Right ventricle myocardium superior (tissue), 1 donor: ENCODE results near the gene PRADC1. TPM values are rescaled to one million over a fixed set of nuclear protein-coding genes. Genes with fewer than 3 reads are reported as not detected.
"Not testable (repeated sequence)": the region's sequence is repeated elsewhere in the genome, so short reads cannot be mapped to it uniquely, and the experiment has no call there.

ENCODE experiments used
- ATAC-seq: fragments of 200-7000 bp; cut with Tn5 transposase; one replicate; pipeline ENCODE4 v1.9.1; 2020; ENCODE audit warnings: mild to moderate bottlenecking; ENCODE audit not compliant: poor library complexity
- DNase-seq: peaks from one replicate; pipeline ENCODE4 v3.0.0-alpha.2; 2020
- intact Hi-C: fragments of 100-400 bp; cut with DNase I; formaldehyde crosslinking; loops from one replicate; pipeline ENCODE4 v1.11.2; 2022
- long read RNA-seq: library from polyadenylated mRNA; unstranded; transcript quantifications from one replicate; pipeline ENCODE4 v2.0.0, GENCODE V29; 2021
- total RNA-seq: library from RNA; stranded (reverse); fragmentation: NEBNext Ultra II Directional; extraction: Animal tissue kit (Norgen Biotek cat#: 25700); gene quantifications from one replicate; pipeline ENCODE4 v1.2.1, GENCODE V29; 2021
- donor health status: DM: no; HTN: yes; CAD: no; lungs with severe emphysema.

Gene PRADC1
- total RNA-seq, result 91.6 TPM
- long read RNA-seq, transcript PRADC1-201 (5 exons, 1,083 nt), result major isoform, 152 of 168 reads
- long read RNA-seq, partial matches to known transcripts, result 9 of 168 reads
- long read RNA-seq, other reads (novel, unspliced or antisense), result 7 of 168 reads

DNA sequence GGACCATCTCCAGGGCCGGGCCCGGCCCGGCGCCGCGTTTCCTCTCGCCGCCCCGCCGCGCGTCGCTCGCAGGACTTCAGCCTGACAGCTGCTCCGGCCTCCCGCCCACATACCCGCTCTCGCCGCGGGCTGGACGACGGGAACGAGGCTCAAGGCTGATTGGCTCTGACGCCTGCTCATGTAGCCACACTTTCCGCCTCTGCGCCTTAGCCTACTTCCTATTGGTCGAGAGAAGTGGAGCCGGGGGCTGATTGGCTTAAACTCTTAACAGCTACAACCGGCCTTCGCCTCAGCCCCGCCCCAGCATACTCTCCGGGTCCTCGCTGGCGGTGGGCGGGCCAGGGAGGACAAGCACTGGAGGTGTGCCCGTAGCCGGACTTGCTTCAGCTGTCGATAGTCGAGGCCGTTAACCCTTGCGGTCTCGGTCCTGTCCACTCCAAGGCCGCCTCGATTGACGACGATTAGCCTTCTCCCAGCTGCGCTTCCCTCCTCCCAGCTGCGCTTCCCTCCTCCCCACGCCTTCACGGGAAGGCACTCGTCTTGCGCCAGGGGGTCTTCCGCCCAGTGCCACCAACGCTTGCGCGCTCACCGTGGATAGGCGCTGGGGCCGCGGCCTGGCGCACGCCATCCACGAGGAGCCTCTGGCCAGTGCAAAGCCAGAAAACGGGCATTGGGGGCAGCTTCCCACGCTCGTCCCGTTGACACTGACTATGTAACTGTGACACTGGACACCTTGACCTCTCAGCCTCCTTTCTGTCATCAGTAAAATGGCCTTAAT is at the start of gene PRADC1:
TSS of gene PRADC1 (minus strand) at position 86 of the 778 bp plus-strand sequence. CDS start at position 7, 79 bp downstream.
- ATAC-seq (peak; percentile 93), DNase-seq (peak; percentile 99)
- intact Hi-C loops, result no loop called here

DNA sequence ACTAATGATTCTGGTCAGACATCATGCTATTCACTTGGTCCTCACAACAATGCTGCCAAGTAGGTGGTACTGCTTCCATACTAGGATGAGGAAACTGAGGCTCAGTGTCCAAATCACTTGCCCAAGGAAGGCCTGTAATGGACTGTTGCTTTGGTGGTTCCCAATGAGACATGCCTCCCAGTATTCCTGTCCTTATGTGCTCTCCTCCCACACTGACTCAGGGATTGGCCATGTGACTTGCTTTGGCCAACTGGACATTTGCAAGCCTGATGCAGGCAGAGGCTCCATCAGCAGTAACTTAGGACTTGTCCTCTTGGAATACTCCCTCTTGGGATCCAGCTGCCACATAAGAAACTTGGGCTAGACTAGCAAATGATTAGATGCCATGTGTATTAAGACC is 48.2 kb upstream of the PRADC1 start:
- intact Hi-C loops, result no loop called here
- no peak for ATAC-seq
- no peak for DNase-seq

DNA sequence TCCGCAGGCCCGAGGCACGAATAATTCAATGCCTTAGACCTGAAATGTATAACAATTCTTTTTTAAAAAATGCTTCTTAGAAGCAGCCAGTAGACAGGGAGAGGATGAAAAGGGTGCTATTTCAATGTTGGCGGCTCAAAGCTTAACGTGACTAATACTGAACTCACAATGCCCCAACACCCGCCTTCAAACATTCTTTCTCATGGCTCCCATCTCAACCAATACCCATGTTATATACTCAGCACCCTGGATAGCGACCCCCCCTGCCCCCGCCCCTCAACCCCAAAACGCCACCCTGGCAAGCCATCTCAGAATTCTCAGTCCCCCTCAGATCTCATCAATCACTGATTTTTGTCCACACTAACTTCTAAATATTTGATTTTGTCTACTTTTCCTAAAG is 46.8 kb upstream of the PRADC1 start:
- ATAC-seq, result no peak
- DNase-seq, result no peak
- intact Hi-C loops, result no loop called here

DNA sequence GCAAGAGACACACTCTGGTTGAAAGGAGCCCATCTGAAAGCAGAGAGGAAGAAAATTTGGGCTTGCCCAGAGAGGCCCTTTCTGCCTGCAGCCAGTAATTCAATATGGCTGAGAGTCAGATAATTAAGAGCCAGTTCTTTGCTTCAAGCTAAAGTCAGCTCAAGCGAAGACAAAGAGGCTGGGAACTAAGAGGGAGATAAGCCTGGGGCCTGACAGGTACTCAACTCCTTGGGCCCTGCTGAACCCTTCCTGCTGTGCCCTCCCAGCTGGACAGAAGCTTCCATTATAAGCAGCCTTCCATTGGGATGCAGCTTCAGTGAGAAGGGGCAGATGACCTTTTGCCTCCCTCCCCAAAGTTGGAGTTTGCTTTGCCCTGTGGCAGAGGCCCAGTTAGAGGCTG is 39.2 kb upstream of the PRADC1 start:
- no peak for DNase-seq
- intact Hi-C loops, result no loop called here
- no peak for ATAC-seq

DNA sequence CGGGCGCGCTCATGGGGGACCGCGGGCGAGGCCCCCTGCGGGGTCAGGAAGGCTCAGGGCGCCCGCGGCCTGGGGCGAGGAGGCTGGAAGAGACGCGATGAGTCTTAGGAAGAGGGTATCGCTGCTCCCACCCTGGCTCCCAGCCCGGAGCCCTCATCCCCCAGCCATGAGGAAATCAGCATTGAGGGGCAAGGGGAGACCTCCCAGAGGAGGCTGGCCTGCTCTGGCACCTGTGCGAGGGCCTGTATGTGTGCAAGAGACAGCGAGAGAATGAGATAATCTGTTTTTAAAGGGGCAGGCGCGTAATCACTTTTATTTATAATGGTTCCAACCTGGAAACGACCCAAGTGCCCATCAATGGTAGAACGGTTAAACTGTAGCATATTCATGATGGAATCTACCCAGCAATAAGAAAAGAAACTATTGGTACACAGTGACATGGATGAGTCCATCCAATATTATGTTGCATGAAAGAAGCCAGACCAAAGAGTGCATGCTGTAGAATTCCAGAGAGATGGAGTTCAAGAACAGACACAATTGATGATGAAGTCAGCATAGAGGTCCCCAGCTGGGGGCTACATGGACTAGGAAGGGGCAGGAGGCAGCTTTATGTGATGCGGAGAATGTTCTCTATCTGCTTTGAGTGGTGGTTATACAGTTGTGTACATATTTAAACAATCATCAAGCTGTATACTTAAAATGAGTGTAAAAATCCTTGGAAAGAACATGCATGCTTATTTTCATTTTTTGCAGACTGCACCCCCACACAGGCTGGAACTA is 36.8 kb upstream of the PRADC1 start:
- intact Hi-C loops, result no loop called here
- ATAC-seq, result no peak
- no peak for DNase-seq

DNA sequence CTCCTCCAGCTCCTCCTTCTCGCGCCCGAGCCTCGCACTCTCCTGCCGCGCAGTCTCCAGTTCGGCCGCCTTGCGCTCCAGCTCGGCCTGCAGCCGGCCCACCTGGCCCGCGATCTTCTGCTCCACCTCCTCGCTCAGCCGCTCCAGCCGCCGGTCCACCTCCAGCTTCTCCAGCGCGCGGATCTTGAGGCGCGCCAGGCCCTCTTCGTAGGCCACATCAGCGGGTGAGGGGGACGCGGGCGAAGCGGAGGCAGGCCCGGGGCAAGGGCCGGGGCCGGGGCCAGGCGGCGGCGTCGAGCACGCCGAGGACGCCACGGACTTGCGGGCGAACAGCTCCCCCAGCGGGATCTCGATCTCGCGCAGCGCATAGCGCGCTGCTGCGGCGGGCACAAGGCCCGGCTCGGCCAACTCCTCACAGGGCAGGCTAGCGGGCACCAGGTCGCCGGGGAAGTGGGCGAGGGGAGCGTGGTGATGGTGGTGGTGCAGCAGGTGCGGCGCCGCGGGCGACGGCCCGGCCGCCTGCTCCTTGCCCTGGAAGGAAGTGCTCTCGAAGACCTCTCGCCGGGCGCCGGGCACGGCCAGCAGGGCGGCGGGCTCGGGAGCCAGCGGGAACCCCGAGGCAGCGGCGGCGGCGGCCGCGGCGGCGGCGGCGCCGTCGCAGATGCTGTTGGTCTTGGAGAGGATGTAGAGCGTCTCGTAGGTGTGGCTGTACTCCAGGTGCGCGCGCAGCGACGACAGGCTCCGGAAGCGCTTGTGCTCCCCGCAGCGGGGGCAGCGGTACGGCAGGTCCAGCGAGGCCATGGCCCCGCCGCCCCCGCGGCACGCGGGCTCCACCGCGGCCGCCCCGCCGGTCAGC is 36.0 kb upstream of the PRADC1 start:
- intact Hi-C loops, result no loop called here
- ATAC-seq, result no peak
- DNase-seq, result no peak

DNA sequence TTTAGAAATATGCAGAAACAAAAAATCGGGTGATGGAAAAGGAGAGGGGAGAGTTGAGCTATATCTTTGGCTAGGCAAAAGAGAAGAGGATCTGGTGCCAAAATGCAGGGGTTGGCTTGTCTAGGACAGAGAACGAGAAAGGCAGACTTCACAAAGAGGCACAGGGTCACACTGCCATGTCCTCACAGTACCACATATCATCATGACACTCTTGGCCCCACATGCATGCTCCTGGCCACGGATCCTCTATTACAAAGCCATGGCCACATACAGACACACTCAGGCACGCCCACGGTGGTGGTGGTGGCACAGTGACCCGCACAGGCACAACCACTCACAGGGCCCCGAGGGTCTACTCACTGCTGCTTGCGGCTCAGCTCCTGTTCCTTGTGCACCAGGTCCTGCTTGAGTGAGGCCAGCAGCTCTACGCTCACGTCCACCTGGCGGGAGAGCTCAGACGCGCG is 35.4 kb upstream of the PRADC1 start:
- no peak for DNase-seq
- intact Hi-C loops, result no loop called here
- ATAC-seq, result no peak

DNA sequence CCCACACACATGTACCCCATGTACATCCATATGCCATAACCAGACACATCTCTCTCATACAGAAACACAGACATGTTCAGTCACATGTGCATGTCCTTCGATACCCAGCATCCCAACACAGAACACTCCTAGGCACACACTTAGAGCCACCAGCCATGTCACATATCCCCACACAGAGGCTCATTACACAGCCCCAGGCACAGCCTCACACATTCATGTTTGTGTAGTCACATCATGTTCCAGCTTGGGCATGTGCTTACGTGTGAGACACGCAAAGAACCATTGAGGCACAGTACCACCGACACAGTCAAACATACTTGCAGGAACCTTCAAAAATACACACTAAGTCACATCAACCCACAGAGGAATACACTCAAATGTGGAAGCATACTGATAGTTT is 34.0 kb upstream of the PRADC1 start:
- intact Hi-C loops, result no loop called here
- no peak for DNase-seq
- ATAC-seq, result no peak

DNA sequence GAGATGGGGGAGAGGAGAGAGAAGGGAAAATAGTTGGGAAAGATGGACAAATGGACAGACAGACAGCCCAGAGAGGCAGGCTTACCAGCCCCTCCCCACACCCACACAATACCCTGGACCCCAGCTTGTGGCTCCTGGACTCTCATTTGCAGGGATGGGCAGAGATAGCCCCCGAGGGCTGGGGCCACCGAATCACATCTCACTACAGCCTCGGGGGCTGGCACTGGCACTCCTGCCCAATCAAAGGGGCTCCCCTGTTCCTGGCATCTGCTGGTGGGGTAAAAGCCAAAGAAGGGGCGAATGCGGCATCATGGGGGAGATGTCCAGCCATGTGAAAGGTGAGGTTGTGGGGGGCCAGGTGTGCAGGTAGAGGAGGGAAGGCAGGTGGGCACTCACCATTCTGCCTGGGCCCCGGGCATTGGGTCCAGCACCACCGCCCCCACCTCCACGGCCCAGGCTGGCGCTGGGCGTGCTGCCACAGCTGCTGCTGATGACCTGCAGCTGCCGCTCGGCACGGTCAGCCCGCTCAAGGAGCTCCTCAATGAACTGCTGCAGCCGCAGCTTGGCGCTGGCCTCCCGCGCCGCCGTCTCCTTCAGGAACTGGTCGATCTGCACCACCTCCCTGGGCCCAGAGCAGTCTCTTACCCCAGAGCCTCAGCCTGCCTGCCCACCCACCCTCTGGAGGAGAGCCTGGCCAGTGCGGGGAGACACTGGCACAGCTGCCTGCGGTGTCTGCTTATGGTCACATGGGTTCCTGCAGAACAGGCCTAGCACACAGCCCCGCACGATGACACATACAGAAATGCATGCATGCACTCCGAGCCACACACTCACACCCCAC is 33.2 kb upstream of the PRADC1 start:
- DNase-seq (no peak), ATAC-seq (no peak)
- intact Hi-C loops, result no loop called here

DNA sequence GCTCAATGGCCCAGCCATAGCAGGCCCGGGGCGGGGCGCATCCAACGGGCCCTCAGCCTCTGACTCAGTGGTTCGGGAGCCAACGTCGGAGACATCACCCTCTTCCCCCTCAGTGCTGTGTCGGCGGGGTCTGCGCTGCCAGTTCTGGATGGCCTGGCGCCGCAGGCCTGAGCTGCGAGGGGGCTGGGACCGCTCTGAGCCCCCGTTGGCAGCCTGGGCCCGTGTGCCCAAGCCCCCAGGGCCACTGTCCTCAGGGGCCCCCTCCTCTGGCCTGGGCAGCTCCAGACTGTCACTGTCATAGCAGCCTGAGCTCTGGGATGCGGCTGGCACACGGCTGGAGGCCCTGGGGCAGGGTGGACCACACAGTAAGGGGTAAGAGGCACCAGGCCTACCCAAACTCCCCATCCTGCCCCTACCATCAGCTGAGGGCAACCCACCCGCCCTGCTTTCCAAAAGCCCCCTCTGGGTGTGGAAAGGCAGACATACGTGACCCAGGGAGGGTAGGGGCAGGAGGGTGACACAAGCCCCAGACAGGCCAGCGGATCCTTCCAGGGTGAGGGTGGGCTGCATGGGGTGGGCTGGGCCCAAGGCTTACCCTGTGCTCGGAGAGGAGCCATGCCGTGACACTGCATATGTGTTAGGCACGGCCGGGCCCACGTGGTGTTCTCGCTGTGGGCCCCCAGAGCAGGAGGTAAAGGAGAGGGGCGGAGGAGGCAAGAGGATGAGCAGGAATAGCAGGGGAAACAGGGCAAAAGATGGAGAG is 32.4 kb upstream of the PRADC1 start:
- intact Hi-C loops, result no loop called here
- ATAC-seq, result no peak
- no peak for DNase-seq

DNA sequence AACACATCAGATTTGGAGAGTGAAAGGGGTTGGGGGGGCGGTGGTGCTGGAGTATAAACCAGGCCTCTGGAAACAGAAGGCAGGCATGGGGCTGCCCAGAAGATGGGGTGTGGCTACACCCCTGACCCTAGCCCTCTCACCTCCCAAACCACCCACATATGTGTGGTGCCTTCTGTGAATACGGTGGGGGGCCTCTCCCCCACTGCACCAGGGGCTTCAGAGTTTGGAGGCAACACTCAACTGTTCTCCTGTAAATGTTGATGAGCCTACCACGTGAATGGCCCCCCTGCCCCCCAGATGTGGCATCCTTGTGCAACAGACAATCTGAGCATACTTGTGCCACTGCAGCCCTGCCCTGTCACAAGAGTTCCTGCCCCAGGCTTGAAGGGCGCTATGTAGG is 31.7 kb upstream of the PRADC1 start:
- no peak for ATAC-seq

DNA sequence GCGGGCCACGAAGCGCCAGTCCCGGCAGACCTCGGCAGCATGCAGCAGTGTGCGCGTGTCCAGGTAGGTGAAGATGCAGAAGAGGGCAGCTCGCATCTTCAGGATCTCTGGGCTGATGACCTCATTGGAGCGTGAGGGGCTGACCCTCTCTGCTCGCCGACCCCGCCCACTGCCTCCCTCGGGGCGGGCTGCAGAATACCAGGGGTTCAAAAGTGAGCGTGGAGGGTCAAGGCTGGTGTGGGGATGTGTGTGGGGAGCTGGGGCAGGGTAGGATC is 31.2 kb upstream of the PRADC1 start:
- intact Hi-C loops, result no loop called here
- ATAC-seq (no peak), DNase-seq (no peak)

More for the DNA sequence above, 31.7 kb upstream of the PRADC1 start:
- intact Hi-C loops, result no loop called here
- DNase-seq, result no peak

DNA sequence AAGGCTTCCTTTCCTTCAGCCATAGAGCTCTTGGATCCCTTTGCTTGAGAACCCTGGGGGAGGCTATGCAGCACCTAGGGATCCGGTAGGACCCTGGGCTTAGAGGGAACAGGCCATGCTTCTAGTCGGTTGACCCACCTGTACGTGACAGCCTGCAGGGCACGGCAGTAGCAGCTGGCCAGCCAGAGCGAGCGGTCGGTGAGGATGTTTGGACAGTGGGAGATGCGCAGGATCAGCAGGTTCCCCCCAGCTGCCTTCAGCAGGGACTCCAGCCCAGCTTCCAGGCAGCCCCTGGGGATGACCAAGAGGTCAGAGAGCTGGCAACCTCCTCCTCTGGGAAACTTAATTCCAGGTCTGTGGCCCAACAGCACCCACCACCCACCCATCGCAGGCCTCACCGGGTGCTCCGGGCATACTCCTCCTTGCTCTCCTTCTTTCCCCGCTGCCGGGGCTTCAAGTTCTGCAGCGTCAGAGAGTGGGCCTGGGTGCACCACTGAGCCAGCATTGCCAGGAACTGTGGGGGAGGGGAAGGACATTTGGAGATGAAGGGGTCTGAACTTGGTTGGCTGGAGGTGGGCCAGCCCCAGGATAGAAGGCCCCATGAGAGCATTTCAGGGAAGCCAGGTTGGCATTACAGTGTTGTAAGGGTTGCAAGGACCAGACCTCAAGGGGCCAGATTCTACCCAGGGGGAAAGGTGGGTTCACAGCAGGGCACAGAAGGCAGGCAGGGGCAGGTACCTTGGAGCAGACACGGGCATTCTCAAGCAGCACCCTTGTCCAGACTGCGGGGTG is 30.7 kb upstream of the PRADC1 start:
- no peak for ATAC-seq
- intact Hi-C loops, result no loop called here
- DNase-seq, result no peak

DNA sequence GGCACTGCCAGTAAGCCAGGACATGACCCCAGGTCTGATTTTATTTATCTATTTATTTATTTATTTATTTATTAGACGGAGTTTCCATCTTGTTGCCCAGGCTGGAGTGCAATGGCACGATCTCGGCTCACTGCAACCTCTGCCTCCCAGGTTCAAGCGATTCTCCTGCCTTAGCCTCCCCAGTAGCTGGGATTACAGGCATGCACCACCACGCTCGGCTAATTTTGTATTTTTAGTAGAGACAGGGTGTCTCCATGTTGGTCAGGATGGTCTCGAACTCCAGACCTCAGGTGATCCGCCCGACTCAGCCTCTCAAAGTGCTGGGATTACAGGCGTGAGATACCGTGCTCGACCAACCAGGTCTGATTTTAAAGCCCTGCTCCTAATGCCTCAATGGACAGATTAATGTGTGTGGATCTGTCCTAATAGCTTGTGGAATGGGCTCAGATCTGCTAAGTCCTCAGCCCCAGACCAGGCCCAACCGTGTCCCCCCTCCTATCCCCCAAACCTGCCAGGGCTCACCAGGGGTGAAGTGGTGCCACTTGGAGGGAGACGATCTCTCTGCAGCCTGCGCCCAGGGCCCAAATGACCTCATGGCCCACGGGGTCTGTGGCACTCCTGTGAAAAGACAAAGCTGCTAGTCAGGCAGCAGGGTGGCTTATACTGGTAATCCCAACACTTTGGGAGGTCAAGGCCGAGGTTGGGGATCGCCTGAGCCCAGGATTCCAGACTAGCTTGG is 29.8 kb upstream of the PRADC1 start:
- intact Hi-C loops, DNase-seq, ATAC-seq: not testable (repeated sequence)

DNA sequence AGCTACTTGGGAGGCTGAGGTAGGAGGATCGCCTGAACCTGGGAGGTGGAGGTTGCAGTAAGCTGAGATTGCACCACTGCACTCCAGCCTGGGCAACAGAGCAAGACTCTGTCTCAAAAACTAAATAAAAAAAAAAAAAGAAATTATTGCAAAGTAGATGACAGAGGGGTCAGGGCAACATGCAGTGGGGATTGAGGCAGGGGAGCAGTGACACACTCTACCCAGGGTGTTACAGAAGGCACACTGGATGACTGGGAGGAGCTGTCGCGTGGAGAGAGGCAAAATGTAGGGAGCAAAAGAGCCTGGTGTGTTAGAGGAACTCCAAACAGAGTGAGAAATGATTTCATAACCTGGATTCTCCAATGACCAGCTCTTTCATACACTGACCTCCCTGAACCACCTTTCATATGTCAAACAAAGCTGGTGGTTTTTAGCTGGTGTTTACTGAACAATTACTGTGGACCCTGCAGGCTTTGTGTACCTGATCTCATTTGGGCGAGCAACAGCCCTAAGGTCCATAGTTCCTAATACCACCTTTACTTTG is 29.1 kb upstream of the PRADC1 start:
- no peak for ATAC-seq
- intact Hi-C loops, result no loop called here
- DNase-seq, result no peak
